ENCODE data around the gene KLHL15. TPM values are rescaled to one million over a fixed set of nuclear protein-coding genes. Genes with fewer than 3 reads are reported as not detected.

The KLHL15 gene
- total RNA-seq, 2 experiments from 2014 or later, result 9.3 TPM

GRCh38 chrX:24026432-24026831 is 554 bp downstream of the KLHL15 start:
- Mint-ChIP-seq H3K4me1 (peaks cover 15% of the 10 kb centered on the region), H3K27ac (peak overlapping the region; percentile 91), H3K9me3 (no peaks in the 10 kb centered on the region), H3K4me3 (peak overlapping the region; percentile 80), H3K27me3 (peaks cover 2% of the 10 kb centered on the region), H3K36me3 (ENCODE audit: low read depth) (peaks cover 12% of the 10 kb centered on the region)
- ChIA-PET CTCF (interaction anchor here (1.0 to 5.9 kb wide), 7 partner anchors 9 to 242 kb away, joined by 3 to 70 read pairs (median 4); partner anchors contain the start of genes APOO, CXorf58 and EIF2S3), POLR2A (interaction anchor here (0.6 to 5.7 kb wide), 14 partner anchors 9 to 360 kb away, joined by 3 to 86 read pairs (median 5); partner anchors contain the start of genes ACOT9, APOO, CXorf58 and EIF2S3)
- DNase-seq, result no peak

GRCh38 chrX:24025741-24026403 is 1.1 kb downstream of the KLHL15 start:
- ChIA-PET CTCF (interaction anchor here (0.8 to 5.9 kb wide), 9 partner anchors 9 to 242 kb away, joined by 3 to 70 read pairs (median 4); partner anchors contain the start of genes APOO, CXorf58 and EIF2S3), POLR2A (interaction anchor here (0.6 to 5.7 kb wide), 15 partner anchors 9 to 359 kb away, joined by 3 to 86 read pairs (median 5); partner anchors contain the start of genes ACOT9, APOO, CXorf58 and EIF2S3)
- H3K9me3 Mint-ChIP-seq, result no peaks in the 10 kb centered on the region
- H3K27ac Mint-ChIP-seq, result peak overlapping the region; percentile 91
- H3K4me3 Mint-ChIP-seq, result peak overlapping the region; percentile 80
- no peak for DNase-seq
- peaks cover 2% of the 10 kb centered on the region for H3K27me3 Mint-ChIP-seq
- peaks cover 17% of the 10 kb centered on the region for H3K36me3 Mint-ChIP-seq (ENCODE audit: low read depth)
- peaks cover 21% of the 10 kb centered on the region for H3K4me1 Mint-ChIP-seq

GRCh38 chrX:24024819-24025740 is 1.9 kb downstream of the KLHL15 start:
- Mint-ChIP-seq H3K4me3 (peak overlapping the region; percentile 88), H3K36me3 (ENCODE audit: low read depth) (peaks cover 19% of the 10 kb centered on the region), H3K9me3 (no peaks in the 10 kb centered on the region), H3K27ac (peak overlapping the region; percentile 87), H3K27me3 (no peaks in the 10 kb centered on the region), H3K4me1 (peaks cover 27% of the 10 kb centered on the region)
- peak; percentile 86 for DNase-seq
- ChIA-PET POLR2A (interaction anchor here (0.7 to 5.7 kb wide), 15 partner anchors 8 to 358 kb away, joined by 3 to 86 read pairs (median 5); partner anchors contain the start of genes ACOT9, APOO, CXorf58 and EIF2S3), CTCF (interaction anchor here (0.5 to 5.9 kb wide), 9 partner anchors 8 to 241 kb away, joined by 3 to 70 read pairs (median 4); partner anchors contain the start of genes APOO, CXorf58 and EIF2S3)

GRCh38 chrX:24023972-24024669 is 2.9 kb downstream of the KLHL15 start:
- Mint-ChIP-seq H3K4me1 (peaks cover 35% of the 10 kb centered on the region), H3K27ac (peak overlapping the region; percentile 87), H3K4me3 (peak overlapping the region; percentile 88), H3K36me3 (ENCODE audit: low read depth) (peaks cover 24% of the 10 kb centered on the region), H3K27me3 (no peaks in the 10 kb centered on the region), H3K9me3 (no peaks in the 10 kb centered on the region)
- no peak for DNase-seq
- ChIA-PET CTCF (interaction anchor here (1.0 to 5.9 kb wide), 3 partner anchors 11 to 117 kb away, joined by 3 to 70 read pairs (median 18); partner anchors contain the start of genes APOO, CXorf58 and EIF2S3), POLR2A (interaction anchor here (0.7 to 5.7 kb wide), 5 partner anchors 10 to 241 kb away, joined by 3 to 86 read pairs (median 33); partner anchors contain the start of genes APOO, CXorf58, EIF2S3 and SAT1)

- ChIA-PET POLR2A (interaction anchor here (2.1 to 5.7 kb wide), 4 partner anchors 32 to 241 kb away, joined by 10 to 86 read pairs (median 33); partner anchors contain the start of genes APOO, CXorf58, EIF2S3 and SAT1), CTCF (interaction anchor here (1.0 to 5.9 kb wide), 2 partner anchors 10 to 30 kb away, joined by 3 to 70 read pairs; partner anchors contain the start of gene EIF2S3)
- Mint-ChIP-seq H3K27me3 (no peaks in the 10 kb centered on the region), H3K36me3 (ENCODE audit: low read depth) (peaks cover 24% of the 10 kb centered on the region), H3K4me3 (peak overlapping the region; percentile 88), H3K9me3 (no peaks in the 10 kb centered on the region), H3K27ac (peak overlapping the region; percentile 87), H3K4me1 (peaks cover 35% of the 10 kb centered on the region)
- no peak for DNase-seq
Observed at GRCh38 chrX:24023544-24023943, 3.4 kb downstream of the KLHL15 start.

GRCh38 chrX:24020306-24020876 is 6.6 kb downstream of the KLHL15 start:
- Mint-ChIP-seq H3K4me1 (peaks cover 37% of the 10 kb centered on the region), H3K9me3 (no peaks in the 10 kb centered on the region), H3K36me3 (ENCODE audit: low read depth) (peaks cover 30% of the 10 kb centered on the region), H3K27ac (peak overlapping the region; percentile 52), H3K27me3 (no peaks in the 10 kb centered on the region), H3K4me3 (peak overlapping the region; percentile 14)
- CTCF ChIA-PET, result interaction anchor here (2.4 kb wide), 1 partner anchor 34 kb away, joined by 10 read pairs; the partner anchor contains the start of gene EIF2S3
- POLR2A ChIA-PET, result interaction anchor here (1.2 to 1.6 kb wide), 2 partner anchors 8 to 112 kb away, joined by 3 to 6 read pairs; partner anchors contain the start of genes APOO and CXorf58
- no peak for DNase-seq

GRCh38 chrX:24019448-24019847 is 7.5 kb downstream of the KLHL15 start:
- Mint-ChIP-seq H3K27ac (no peak overlapping the region), H3K36me3 (ENCODE audit: low read depth) (peaks cover 33% of the 10 kb centered on the region), H3K9me3 (no peaks in the 10 kb centered on the region), H3K4me3 (no peak overlapping the region), H3K27me3 (no peaks in the 10 kb centered on the region), H3K4me1 (peaks cover 46% of the 10 kb centered on the region)
- DNase-seq, result peak; percentile 16
- ChIA-PET POLR2A (interaction anchor here (1.2 kb wide), 1 partner anchor 111 kb away, joined by 3 read pairs; the partner anchor contains the start of genes APOO and CXorf58), CTCF (no interaction called here)

GRCh38 chrX:24018809-24019208 is 8.2 kb downstream of the KLHL15 start:
- Mint-ChIP-seq H3K27me3 (no peaks in the 10 kb centered on the region), H3K36me3 (ENCODE audit: low read depth) (peaks cover 35% of the 10 kb centered on the region), H3K9me3 (no peaks in the 10 kb centered on the region), H3K4me3 (no peak overlapping the region), H3K4me1 (peaks cover 49% of the 10 kb centered on the region), H3K27ac (no peak overlapping the region)
- no peak for DNase-seq
- POLR2A ChIA-PET, result interaction anchor here (1.2 kb wide), 1 partner anchor 111 kb away, joined by 3 read pairs; the partner anchor contains the start of genes APOO and CXorf58
- CTCF ChIA-PET, result no interaction called here

- no peaks in the 10 kb centered on the region for H3K9me3 Mint-ChIP-seq
- peaks cover 29% of the 10 kb centered on the region for H3K36me3 Mint-ChIP-seq (ENCODE audit: low read depth)
- H3K4me1 Mint-ChIP-seq, result peaks cover 45% of the 10 kb centered on the region
- no peak overlapping the region for H3K4me3 Mint-ChIP-seq
- ChIA-PET CTCF (interaction anchor here (0.7 to 1.0 kb wide), 3 partner anchors 8 to 114 kb away, joined by 3 to 4 read pairs (median 4); partner anchors contain the start of gene EIF2S3), POLR2A (interaction anchor here (1.0 kb wide), 1 partner anchor 36 kb away, joined by 4 read pairs; no protein-coding TSS in a partner anchor)
- DNase-seq, result no peak
- no peak overlapping the region for H3K27ac Mint-ChIP-seq
- H3K27me3 Mint-ChIP-seq, result no peaks in the 10 kb centered on the region
Observed at GRCh38 chrX:24017674-24018073, 9.3 kb downstream of the KLHL15 start.

- Mint-ChIP-seq H3K4me1 (peaks cover 31% of the 10 kb centered on the region), H3K27me3 (no peaks in the 10 kb centered on the region), H3K27ac (peak overlapping the region; percentile 50), H3K36me3 (ENCODE audit: low read depth) (peaks cover 29% of the 10 kb centered on the region), H3K9me3 (no peaks in the 10 kb centered on the region), H3K4me3 (no peak overlapping the region)
- ChIA-PET POLR2A (interaction anchor here (1.3 to 2.7 kb wide), 2 partner anchors 40 to 62 kb away, joined by 6 to 10 read pairs; partner anchors contain the start of gene EIF2S3), CTCF (no interaction called here)
- DNase-seq, result peak; percentile 16
Observed at GRCh38 chrX:24014388-24015018, 12.5 kb downstream of the KLHL15 start.

- Mint-ChIP-seq H3K36me3 (ENCODE audit: low read depth) (peaks cover 32% of the 10 kb centered on the region), H3K27ac (no peak overlapping the region)
- POLR2A ChIA-PET, result interaction anchor here (1.1 to 2.1 kb wide), 2 partner anchors 9 to 104 kb away, joined by 3 to 6 read pairs; partner anchors contain the start of genes APOO and CXorf58
Observed at GRCh38 chrX:24012266-24012665, 14.7 kb downstream of the KLHL15 start.

More at GRCh38 chrX:24012266-24012665, 14.7 kb downstream of the KLHL15 start:
- CTCF ChIA-PET, result interaction anchor here (0.5 to 1.3 kb wide), 3 partner anchors 9 to 111 kb away, joined by 3 to 6 read pairs (median 4); no protein-coding TSS in a partner anchor
- no peaks in the 10 kb centered on the region for H3K27me3 Mint-ChIP-seq
- H3K4me3 Mint-ChIP-seq, result no peak overlapping the region
- H3K9me3 Mint-ChIP-seq, result no peaks in the 10 kb centered on the region
- H3K4me1 Mint-ChIP-seq, result peaks cover 34% of the 10 kb centered on the region
- no peak for DNase-seq
